Renal pelvis (tissue), 4 donors: ENCODE results near the gene DNM1. TPM values are rescaled to one million over a fixed set of nuclear protein-coding genes. Genes with fewer than 3 reads are reported as not detected.

Source experiments
- DNase-seq: peaks from one replicate; pipeline ENCODE4 v3.0.0-alpha.2; 2013
- polyA plus RNA-seq, 3 donors: library from polyadenylated mRNA; unstranded; fragments of 120-200 nt; gene quantifications; one replicate each; pipeline ENCODE4 v1.2.1, GENCODE V29; 2013; ENCODE audit not compliant: insufficient read length in 3 of 3

DNM1 gene
- polyA plus RNA-seq, 3 donors = 91.2 to 305 (median 248) TPM

DNA sequence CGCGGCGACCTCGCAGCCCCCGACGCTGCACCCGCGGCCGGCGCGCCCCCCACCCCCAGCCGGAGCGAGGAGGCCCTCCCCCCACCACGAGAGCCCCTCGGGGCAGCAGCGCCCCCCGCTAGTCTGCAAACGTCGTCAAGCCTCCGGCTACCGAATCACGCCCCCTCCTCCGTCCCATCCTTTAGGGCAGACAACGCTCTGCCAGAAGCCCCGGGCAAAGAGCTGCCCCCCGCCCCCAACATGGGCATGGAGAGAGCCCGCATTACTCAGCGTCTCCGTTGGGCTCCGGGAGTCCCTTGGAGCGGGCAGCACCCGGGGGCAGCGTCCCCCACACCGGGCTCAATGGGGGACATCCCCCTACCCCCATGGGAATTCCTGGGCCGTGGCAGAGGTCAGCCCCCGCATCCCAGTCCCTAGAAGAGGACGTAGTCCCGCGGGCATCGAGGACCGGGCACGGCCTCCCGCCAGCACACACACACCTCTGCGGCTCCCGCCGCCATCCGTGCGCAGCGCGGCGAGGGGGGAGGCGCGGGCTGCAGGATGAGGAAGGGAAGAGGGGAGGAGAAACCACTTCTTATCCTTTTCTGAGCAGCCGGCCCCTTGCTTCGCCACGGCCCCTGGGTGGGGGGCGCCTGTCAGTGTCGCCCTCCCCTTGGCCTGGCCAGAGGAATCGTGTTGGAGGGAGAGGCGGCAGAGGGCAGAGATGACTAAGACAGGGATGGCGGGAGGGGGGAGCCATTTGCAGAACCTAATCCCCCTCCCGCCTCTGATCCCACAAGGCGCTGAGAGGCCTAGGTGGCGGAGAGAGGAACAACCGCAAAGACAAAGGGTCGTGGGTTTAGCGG is 750 bp downstream of the DNM1 start:
- DNase-seq = no peak

DNA sequence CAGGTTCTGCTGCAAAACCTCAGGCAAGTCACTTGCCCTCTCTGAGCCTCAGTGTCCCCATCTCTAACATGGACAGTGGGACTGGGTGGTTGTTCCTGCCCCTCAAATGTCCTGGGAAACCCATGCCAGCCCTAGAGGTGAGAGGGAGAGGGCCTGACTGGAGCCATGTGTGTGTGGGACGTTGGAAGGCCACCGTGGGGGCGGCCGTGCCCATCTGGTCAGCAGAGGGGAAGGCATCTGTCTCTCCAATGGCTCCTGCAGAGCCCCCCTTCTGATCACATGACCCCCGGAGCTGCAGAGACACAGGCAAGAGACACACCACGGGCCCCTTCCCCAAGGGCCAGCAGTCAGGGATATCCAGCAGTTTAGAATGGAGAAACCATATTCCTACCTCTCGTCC is 1.7 kb downstream of the DNM1 start:
- no peak for DNase-seq

DNA sequence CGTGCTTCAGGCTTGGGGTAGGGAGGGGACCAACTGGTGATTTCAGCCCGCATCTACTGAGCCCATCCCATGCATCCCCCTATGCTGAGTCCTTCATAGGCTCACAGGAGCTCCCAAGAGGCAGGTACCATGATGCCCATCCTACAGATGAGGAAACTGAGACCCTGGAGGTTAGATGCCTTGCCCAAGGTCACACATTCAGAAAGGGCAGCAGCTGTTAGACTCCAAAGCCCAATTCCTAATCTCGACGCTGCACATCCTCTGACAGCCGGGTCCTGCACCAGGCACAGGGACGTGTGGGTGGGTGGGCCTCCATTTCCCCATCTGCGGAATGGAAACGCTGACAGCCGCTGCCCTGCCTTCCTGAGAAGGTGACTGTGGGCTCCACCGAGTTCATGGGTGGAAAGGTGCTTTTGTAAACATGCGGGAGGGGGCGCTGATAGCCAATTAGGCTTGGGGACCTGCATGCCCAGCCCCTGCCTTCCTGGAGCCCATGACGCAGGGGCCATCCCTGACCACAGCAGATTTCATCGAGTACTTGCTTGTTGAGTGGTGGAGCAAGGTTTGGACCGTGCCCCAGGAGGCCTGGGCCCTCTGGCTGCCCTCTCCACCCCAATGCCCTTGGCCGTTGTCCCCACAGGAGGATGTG is 2.2 kb downstream of the DNM1 start:
- no peak for DNase-seq

DNA sequence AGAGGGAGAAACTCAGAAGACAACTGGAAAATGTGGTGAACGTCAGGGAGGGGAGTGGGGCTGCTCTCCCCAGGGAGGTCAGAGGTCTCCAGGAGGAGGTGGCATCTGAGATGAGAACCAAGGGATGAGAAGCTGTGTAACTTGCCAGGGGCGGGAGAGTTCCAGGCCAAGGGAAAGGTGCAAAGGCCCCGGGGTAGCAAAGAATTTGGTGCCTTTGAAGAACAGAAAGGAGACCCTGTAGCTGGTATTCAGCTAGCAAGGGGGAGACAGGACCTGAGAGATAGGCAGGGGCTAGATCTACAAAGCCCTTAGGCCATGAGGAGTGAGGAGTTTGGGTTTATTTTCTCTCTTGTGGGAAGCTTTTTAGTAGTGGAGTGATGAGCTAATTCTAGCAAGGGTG is 3.3 kb downstream of the DNM1 start:
- no peak for DNase-seq

DNA sequence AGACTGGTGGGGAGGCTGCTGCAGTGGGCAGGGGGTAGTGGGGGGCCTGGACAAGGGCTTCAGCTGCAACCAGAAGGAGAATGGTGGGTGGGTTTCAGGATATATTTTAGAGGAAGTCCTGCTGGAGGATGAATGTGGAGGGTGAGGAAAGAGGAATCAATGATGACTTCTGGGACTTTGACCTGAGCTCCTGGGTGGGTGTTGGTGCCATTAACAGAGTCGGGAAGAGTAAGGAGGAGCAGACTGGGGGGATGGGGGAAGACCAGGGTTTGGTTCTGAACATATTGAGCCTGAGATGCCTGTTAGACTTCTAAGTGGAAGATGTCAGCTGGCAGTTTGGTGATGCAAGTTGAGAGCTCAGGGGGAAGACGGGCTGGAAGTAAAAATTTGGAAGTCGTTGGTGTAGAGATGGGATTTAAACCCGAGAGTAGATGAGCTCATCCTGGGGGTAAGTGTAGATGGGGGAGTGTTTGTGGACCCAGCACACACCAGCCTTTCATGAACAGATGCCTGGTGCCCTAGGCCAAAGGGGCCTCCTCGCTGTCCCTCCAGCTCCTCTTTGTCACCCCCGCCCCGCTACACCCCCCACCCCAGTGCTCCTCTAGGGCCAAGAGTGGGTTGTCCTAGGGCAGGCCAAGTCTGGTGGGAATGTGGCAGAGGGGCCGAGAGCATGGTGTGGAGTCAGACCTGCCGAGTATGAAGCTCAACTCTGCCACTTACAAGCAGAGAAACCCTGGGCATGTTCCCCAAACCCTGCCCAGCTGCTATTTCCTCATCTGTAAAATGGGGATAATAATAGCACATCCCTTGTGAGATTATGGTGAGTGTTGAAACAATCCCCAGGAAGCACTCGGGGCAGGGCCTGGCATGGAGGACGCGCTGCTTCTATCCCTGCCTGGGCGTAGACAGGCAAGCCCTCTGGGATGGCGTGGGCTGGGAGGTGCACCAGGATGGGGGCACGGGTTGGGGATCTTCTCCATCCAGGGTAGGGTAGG is 4.0 kb downstream of the DNM1 start:
- DNase-seq = no peak

DNA sequence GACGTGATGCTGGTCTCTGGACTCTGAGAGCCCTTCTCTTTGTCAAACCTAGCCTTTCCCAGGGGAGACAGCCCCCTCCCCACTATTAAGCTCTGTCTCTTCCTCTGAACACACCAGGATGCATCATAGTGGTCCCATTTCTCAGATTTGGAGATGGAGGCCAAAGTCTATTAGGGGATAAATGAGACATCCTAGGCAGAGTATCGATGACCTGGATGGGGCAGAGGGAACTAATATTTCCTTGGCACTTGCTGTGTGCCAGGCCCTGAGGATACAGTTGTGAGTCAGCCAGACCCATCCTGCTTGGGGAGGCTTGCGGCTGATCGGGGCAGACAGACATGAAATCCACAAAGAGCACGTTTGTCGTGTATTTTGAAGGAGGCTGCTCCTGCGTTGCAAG is 5.2 kb downstream of the DNM1 start:
- DNase-seq = no peak

DNA sequence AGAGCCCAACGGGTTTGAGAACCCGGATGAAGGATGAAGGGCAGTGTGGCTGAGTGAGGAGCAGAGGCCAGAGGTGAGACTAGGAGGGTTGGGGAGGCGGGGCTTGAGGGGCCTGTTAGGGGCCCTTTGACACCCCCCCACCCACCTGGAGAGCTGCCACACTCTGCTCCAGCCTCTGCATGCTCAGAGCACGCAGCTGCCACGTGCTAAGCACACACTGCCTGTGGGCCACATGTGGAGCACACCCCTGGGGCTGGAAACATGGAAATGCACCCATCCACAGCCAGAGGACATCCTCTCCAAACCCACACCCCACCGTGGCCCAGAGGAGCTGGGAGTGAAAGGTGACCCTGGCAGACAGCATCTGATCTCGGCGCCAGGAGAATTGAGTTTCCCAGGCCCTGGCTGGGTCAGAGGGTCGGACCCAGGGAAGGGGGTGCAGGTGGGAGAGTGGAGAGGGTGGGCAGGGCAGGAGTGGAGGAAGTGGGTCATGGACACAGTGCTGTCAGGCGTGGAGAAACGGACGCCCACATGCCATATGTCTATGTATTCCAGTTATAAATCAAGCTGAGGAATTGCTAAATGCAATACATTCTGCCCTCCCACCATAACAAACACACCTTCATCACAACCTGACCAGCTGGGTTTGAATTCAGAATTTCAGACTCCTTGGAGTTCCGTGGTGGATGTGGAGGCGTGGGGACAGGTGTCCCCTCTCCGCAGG is 5.9 kb downstream of the DNM1 start:
- no peak for DNase-seq

DNA sequence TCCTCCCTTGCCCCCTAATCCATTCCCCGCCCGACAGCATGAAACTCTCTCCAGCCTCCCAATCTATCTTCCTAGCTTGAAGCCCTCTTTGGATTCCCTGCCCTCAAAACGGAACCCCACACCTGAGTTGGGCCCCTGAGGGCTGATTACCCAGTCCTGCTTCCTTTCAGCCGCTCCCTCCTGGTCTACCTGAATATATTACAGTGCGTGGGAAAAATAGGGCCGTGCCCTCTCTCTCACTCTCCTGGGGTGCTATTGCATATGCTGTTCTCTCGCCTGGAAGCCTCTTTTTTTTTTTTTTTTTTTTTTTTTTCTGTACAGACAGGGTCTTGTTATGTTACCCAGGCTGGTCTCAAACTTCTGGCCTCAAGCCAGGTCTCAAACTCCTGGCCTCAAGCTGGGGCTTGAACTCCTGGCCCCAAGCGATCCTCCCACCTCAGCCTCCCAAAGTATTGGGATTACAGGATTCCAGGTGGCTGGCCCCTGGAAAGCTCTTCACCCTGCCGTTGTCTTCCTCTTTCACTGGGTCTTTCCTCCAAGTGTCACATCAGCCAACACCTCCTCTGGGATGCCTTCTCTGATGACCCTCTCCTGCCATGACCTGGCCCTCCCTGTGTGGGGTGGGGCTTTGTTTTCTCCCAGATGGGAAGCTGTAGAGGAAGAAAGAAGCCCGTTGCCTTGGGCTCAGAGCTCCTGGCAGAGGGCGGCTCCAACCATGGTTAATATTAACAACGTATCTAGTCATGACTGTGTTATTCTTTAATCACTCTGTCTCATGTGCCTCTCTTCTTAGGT is 8.2 kb downstream of the DNM1 start:
- DNase-seq = no peak

DNA sequence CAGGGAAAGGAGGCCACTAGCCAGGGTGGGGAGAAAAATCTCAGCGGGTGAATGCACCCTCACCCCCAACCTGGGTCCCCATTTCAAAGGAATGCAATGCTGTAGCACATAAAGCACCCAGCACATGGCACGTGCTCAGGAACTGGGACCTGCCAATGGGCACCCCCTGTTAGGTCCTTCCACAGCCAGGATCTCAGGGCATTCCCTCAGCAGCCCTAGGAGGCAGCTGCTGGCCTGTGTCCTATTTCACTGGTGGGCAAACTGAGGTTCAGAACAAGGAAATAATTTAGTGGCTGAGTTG is 8.8 kb downstream of the DNM1 start:
- DNase-seq = no peak

DNA sequence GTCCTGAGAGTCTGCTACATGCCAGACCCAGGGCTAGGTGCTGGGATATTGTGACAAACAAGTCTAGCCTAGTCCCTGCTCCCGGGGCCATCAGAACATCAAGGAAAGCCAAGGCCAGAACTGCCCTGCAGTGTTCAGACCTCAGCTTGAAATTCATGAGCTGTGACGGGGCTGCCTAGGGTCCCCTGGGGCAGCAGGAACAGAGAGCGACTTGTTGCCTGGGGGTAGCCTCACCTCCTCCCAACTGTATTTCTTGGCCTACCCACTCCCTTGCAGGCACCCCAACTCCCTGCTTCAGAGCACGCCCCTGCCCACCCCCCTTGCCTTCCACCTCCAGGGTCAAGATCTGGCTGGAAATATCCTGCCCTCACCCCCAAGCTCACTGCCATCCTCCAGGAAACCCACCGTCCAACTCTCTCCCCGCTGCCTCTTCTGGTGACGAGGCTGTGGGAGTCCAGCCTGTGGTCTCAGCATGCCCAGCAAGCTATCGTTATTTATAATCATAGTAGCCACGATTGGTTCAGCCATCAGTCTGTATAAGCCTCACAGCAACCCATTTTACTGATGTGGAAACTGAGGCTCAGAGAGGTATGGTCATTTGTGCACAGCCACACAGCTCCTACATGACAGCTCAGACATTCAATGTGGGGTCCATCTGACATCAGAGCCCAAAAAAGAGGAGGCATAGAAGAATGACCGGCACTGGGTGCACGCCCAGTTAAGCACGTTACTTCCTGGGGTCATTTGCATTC is 10.7 kb downstream of the DNM1 start:
- DNase-seq = no peak

DNA sequence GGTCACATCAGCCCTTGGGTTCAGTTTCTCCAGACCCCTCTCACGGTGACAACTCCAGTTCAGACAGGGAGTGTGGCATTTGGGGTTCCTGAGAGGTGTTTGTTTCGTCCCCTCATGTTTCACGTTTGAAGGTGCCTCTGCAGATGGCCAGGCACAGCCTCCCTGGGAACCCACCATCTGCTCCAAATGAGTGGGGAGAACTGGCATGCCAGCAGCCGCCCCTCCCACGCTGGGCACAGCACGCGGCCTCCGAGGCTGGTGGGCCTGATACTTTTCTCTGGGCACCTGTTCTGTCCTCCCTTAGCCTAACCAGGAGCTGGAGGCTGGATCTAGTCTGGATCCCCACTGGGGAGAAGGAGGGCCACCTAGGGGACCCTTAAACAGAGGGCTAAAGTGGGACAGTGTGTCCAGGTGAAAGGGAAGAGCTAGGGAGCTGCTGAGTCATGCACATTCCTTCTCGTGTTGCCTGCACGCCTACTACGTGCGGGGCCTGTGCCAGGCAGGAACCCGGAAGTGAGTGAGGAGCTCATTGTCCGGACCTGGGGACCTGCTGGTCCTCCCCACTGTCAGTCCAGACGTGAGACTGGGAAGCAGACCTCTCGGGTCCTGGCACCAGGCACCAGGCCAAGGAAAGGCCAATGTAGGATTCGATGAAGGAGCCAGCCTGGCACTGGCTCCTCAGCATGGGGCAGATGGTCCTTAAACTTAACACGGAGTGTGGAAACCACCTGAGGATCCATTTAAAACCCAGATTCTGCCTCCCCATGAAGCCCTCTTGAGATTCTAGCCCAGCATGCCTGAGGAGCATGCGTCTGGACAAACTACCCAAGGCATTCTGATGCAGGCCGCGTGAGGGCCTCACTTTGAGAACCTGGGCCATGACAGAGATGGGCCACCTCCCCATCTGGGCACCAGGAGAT is 11.7 kb downstream of the DNM1 start:
- DNase-seq = no peak

DNA sequence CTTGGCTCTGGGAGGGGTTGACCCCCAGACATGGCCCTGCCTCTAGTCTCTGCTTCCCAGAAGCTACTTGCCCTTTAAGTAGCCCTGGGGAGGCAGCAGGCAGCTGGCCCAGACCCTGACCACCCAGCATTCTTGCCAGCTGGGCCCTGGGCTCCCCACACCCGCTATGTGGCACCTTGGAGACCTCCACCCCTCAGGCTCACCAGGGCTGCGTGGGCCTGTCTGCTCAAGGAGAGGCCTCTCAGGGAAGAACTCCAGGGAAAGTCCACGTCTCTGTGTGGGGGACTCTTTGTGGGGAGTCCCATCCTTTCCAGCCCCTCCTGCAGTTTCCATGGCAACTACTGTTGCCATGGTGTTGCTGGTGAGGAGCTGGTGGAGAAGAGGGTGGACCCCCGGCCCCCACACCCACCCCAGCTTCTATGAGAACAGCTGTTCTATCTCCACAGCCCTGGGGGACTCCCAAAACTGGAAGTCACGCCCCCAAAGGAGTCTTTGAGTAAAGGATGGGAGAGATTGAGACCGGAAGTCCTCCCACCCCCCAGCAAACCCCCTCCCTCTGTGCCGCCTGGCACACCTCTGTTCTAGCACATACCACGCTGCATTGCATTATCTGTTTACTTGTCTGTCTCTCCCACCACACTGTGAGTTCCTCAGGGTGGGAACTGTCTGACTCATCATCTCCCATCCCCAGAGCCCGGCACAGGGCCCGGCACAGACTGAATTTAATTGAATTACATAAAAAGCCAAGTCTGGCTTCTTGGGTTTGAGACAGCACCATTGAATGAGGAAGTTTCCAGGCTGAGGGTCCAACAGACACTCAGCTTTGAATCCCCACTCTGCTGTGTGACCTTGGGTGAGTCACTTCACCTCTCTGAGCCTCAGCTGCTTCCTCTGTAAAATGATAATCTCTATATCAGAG is 12.6 kb downstream of the DNM1 start:
- no peak for DNase-seq

DNA sequence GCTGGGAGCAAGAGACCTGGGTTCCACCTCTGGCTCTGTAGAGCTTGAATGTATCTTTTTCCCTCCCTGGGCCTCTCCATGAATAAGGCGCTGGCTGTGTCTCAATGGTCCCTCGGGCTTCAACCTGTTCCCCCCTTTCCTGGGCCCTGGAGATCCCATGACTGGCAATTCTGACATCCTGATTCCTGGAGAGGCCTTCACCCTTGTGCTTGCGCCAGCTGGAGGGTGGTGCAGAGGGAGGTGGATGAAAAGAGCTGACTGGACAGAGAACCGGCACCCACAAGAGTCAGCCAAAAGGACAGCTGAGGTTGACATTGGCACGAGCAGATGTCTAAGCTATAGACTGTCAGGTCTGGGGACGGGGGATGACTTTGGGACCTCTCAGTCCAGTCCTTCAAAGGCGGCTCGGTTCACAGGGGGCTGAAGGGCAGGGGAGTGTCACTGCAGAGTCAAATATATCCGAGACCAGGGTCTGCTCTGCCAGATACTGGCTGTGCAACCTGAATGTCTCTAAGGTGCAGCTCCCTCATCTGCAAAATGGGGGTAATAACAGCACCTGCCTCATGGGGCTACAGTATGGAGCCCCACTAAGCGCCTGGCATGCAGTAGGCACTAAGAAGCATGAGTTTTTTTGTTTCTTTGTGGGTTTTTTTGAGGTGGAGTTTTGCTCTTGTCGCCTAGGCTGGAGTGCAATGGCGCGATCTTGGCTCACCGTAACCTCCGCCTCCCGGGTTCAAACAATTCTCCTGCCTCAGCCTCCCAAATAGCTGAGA is 13.8 kb downstream of the DNM1 start:
- no peak for DNase-seq

DNA sequence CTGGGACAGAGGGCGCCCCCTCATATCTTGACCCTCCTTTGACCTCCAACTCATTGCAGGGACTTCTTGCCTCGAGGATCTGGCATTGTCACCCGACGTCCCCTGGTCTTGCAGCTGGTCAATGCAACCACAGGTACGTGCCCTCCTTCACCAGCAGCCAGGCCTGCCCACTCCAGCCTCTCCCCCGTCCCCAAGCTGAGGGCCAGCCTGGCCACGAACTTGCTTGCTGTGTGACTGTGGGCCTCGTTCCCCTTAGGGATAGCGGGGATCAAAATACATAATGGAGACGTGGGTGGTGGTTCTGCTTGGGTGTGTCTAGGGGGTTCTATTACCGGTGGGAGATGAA is 15.0 kb downstream of the DNM1 start:
- DNase-seq = no peak

DNA sequence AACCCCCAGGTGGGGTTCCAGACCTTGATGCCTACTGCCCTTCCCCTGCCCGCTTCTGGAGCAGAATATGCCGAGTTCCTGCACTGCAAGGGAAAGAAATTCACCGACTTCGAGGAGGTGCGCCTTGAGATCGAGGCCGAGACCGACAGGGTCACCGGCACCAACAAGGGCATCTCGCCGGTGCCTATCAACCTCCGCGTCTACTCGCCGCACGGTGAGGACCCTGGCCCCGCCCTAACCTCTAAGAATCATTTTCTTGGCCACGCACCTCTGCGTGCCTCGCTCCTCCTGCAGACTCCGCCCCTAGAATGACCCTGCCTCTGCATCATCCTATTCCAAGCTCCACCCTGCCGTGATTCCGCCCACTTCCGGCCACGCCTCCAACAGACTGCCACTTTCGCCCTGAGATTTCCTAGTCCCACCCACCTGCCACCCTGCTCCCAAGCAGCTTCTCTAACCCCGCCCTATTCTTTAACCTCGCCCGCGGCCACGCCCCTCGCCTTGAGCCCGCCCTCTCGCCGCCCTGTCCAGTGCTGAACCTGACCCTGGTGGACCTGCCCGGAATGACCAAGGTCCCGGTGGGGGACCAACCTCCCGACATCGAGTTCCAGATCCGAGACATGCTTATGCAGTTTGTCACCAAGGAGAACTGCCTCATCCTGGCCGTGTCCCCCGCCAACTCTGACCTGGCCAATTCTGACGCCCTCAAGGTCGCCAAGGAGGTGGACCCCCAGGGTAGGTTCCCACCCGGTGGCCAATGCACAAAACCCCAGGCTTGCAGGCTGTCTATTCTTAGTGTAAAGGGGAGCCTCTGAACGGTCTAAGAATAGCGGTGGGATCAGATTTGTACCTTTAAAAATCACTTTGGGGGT is 15.6 kb downstream of the DNM1 start:
- DNase-seq = peak; percentile 91

DNA sequence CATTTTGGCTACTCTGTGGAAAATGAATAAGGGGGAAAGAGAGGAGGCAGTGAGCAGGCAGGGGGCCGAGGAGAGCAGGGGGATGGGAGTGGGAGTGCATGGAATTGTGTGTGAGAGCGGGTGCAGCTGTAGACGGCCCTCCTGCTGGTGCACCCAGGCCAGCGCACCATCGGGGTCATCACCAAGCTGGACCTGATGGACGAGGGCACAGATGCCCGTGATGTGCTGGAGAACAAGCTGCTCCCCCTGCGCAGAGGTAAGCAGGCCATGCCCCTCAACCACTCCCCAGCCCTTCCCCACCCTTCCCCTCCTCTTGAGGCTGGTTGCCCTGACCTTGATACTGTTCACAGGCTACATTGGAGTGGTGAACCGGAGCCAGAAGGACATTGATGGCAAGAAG is 16.7 kb downstream of the DNM1 start:
- no peak for DNase-seq
